K562 (cell line): ENCODE data around the gene CCDC34. TPM values are rescaled to one million over a fixed set of nuclear protein-coding genes. Genes with fewer than 3 reads are reported as not detected.

Source experiments
- ATAC-seq: fragments of 200-7000 bp; cut with Tn5 transposase; 3 replicates; pipeline ENCODE4 v1.9.1; 2020; ENCODE audit warnings: moderate library complexity
- BruUV-seq: library from RNA; stranded (reverse); fragments of 400-500 nt; replicated peaks from 2 replicates; lab custom pipeline; 2021; lab: Mats Ljungman, UMichigan
- CTCF ChIA-PET: fragments of 300-600 bp; formaldehyde crosslinking; extraction: SDS; loops from one replicate; lab custom pipeline; 2021; ENCODE audit warnings: low intra/inter-chr PET ratio; lab: Yijun Ruan, JAX
- POLR2A ChIA-PET: fragments of 300-600, 350-650 bp; sonication (Branson Sonifier 250); formaldehyde crosslinking; extraction: SDS; loops from one replicate; lab custom pipeline; 2021; ENCODE audit warnings: antibody characterized with exemption, inconsistent platforms; lab: Yijun Ruan, JAX
- DNase-seq, 4 experiments: peaks; one replicate each; pipeline versions ENCODE4 v3.0.0 to v3.0.0-alpha.2; 2011 to 2018; ENCODE audit warnings: low spot score in 3 of 4, mixed read lengths in 3 of 4; ENCODE audit errors: extremely low read depth in 1 of 4
- FAIRE-seq: peaks from 2 replicates; lab custom pipeline; 2011; peaks lifted over from hg19 to GRCh38; lab: Jason Lieb, UNC
- H2AFZ ChIP-seq: 2 replicates; pipeline ENCODE4 v1.6.0; 2011; ENCODE audit warnings: low read depth, low read length, control low read depth, inconsistent platforms
- H3K27ac ChIP-seq: fragments of 200-600 bp; 3 replicates; pipeline ENCODE4 v1.8.0; 2011; ENCODE audit warnings: low read depth, mild to moderate bottlenecking, control low read depth, inconsistent platforms, low read length, moderate library complexity, mixed read lengths; ENCODE audit errors: extremely low read depth
- H3K27me3 ChIP-seq, 2 experiments: fragments of 300-600 bp in 1 of 2; 2 replicates in 1 of 2; 3 replicates in 1 of 2; pipeline versions ENCODE4 v1.6.0 to v1.8.0; 2011; ENCODE audit warnings: inconsistent platforms in 2 of 2, low read length in 2 of 2, mild to moderate bottlenecking in 1 of 2, mixed read lengths in 1 of 2, moderate library complexity in 1 of 2; ENCODE audit not compliant: control insufficient read depth in 2 of 2, insufficient read depth in 2 of 2
- H3K36me3 ChIP-seq: fragments of 300-600 bp; 3 replicates; pipeline ENCODE4 v1.8.0; 2011; ENCODE audit warnings: mild to moderate bottlenecking, low read length, inconsistent platforms; ENCODE audit not compliant: control insufficient read depth, insufficient read depth
- H3K4me1 ChIP-seq, 2 experiments: fragments of 200-600 bp in 1 of 2; replicated peaks in 1 of 2; 2 replicates in 1 of 2; 3 replicates in 1 of 2; pipeline versions ENCODE4 v1.5.1 to v1.8.0; 2011; ENCODE audit warnings: inconsistent platforms in 2 of 2, low read length in 2 of 2, mild to moderate bottlenecking in 1 of 2, mixed read lengths in 1 of 2, moderate library complexity in 1 of 2; ENCODE audit not compliant: control insufficient read depth in 2 of 2, insufficient read depth in 2 of 2
- H3K4me2 ChIP-seq: 2 replicates; pipeline ENCODE4 v1.6.1; 2011; ENCODE audit warnings: low read length, control low read depth, inconsistent platforms, mixed read lengths; ENCODE audit not compliant: insufficient read depth
- H3K4me3 ChIP-seq: fragments of 200-600 bp; sonication (generic), shearing (Covaris generic); 2 replicates; pipeline ENCODE4 v1.5.1; 2016; ENCODE audit warnings: control low read depth, inconsistent platforms
- H3K79me2 ChIP-seq: fragments of 200-600 bp; 3 replicates; pipeline ENCODE4 v1.8.0; 2011; ENCODE audit warnings: low read length, inconsistent platforms; ENCODE audit not compliant: control insufficient read depth, insufficient read depth
- H3K9ac ChIP-seq, 2 experiments: 2 replicates each; pipeline versions ENCODE4 v1.6.0 to v1.6.1; 2011; ENCODE audit warnings: low read depth in 2 of 2, low read length in 2 of 2, control low read depth in 1 of 2, inconsistent platforms in 1 of 2, mild to moderate bottlenecking in 1 of 2, mixed read lengths in 1 of 2; ENCODE audit not compliant: insufficient read depth in 1 of 2
- H3K9me1 ChIP-seq: one replicate; pipeline ENCODE4 v1.6.0; 2011; ENCODE audit warnings: inconsistent platforms, mild to moderate bottlenecking, low read length, moderate library complexity; ENCODE audit not compliant: control insufficient read depth, insufficient read depth
- H3K9me3 ChIP-seq: replicated peaks from 2 replicates; pipeline ENCODE4 v1.5.1; 2011; ENCODE audit warnings: low read depth, low read length, inconsistent platforms; ENCODE audit not compliant: control insufficient read depth, insufficient read depth
- H4K20me1 ChIP-seq: replicated peaks from 2 replicates; pipeline ENCODE4 v1.6.1; 2011; ENCODE audit warnings: low read length, inconsistent platforms, mixed read lengths; ENCODE audit not compliant: control insufficient read depth, insufficient read depth
- MAFK ChIP-seq: IDR thresholded peaks from 2 replicates; pipeline ENCODE4 v1.6.1; 2011; ENCODE audit warnings: low read length, improper control_type of control experiment
- SIN3B ChIP-seq: fragments of 450-650 bp; IDR thresholded peaks from 2 replicates; pipeline ENCODE4 v1.6.1; 2017; ENCODE audit warnings: low read depth, mild to moderate bottlenecking, moderate library complexity
- SRF ChIP-seq, 2 experiments: fragments of 250-450, 450-650 bp in 1 of 2; sonication (Bioruptor Pico) in 1 of 2; sonication (generic) in 1 of 2; formaldehyde crosslinking; IDR thresholded peaks; 2 replicates each; pipeline versions ENCODE4 v1.5.0 to v1.5.1; 2020 to 2022; ENCODE audit warnings: mild to moderate bottlenecking in 1 of 2, missing genetic modification reagents in 1 of 2
- ZNF121 ChIP-seq: sonication (generic); formaldehyde crosslinking; conservative IDR thresholded peaks from 2 replicates; pipeline ENCODE4 v1.8.0; 2022; ENCODE audit warnings: missing genetic modification reagents
- ZNF707 ChIP-seq: fragments of 250-450 bp; sonication (Bioruptor Pico); conservative IDR thresholded peaks from 2 replicates; pipeline ENCODE4 v1.8.0; 2022; ENCODE audit warnings: inconsistent platforms, mild to moderate bottlenecking, moderate library complexity
- WGBS: fragments of 100-300 bp; shearing (Covaris generic); methylation state at CpG from one replicate; pipeline ENCODE4 v1.1.6; 2016; ENCODE audit warnings: low coverage, mixed read lengths; ENCODE audit not compliant: insufficient coverage; ENCODE audit errors: missing lambda C conversion rate; 5-methylcytosine and 5-hydroxymethylcytosine counted together
- in situ Hi-C: fragments of 300-500 bp; cut with MboI; formaldehyde crosslinking; loops from 4 replicates; pipeline ENCODE4 v1.15.0; 2018; ENCODE audit warnings: inconsistent platforms, mixed read lengths
- intact Hi-C: fragments of 100-400 bp; cut with micrococcal nuclease; formaldehyde crosslinking; loops from 2 replicates; pipeline ENCODE4 v1.14.2; 2022
- polyA plus RNA-seq, 8 experiments: library from polyadenylated mRNA; depleted of rRNA in 4 of 8; stranded (reverse) in 5 of 8; unstranded in 3 of 8; fragments of >200 nt; fragmentation: Nextera tagmentation in 2 of 8; fragmentation: Illumina TruSeq in 1 of 8; extraction: Ambion mirVana in 2 of 8; extraction: Trizol in 1 of 8; gene quantifications; 2 replicates each; pipeline versions ENCODE4 v1.2.1 to v1.2.3, GENCODE V29; 2011 to 2014; ENCODE audit warnings: inconsistent platforms in 1 of 8, missing spikeins in 1 of 8
- total RNA-seq, 7 experiments: library from RNA; depleted of rRNA in 6 of 7; stranded (reverse); fragments of >200 nt in 6 of 7; fragmentation: Illumina TruSeq in 2 of 7; extraction: Trizol in 2 of 7; gene quantifications; 2 replicates each; pipeline versions ENCODE4 v1.2.1 to v1.2.3, GENCODE V29; 2011 to 2021; ENCODE audit warnings: low replicate concordance in 1 of 7
- TF ChIP-seq, protein P1 (sequence below): fragments of 450-650 bp; IDR thresholded peaks from 2 replicates; pipeline ENCODE4 v1.6.1; 2017; ENCODE audit warnings: antibody characterized with exemption, mild to moderate bottlenecking

The CCDC34 gene
- total and polyA plus RNA-seq, 9 of the 15 experiments (the other 6 are each of a cell fraction or from before 2014, with no cell fraction given), result 6.2 to 42.0 (median 15.7) TPM

- TF ChIP-seq SRF (CRISPR knock-in tag; IDR thresholded peaks at IDR 0.05) (no peak), SIN3B (no peak), MAFK (no peak), ZNF707 (CRISPR knock-in tag) (no peak)
Measured at GRCh38 chr11:27404427-27404826, 41.4 kb upstream of the CCDC34 start (continued).

DNA sequence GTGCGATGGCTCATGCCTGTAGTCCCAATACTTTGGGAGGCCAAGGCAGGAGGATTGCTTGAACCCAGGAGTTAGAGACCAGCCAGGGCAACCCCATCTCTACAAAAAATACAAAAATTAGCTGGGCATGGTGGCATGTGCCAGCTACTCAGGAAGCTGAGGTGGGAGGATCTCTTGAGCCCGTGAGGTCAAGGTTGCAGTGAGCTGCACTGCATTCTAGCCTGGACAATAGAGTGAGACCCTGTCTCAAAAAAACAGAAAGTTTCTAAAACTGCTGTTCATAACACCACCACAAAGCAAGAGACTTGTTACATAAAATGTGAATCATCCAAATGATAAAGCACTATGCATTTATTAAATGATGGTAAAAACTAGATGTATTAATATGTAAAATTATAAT lies 40.2 kb upstream of the CCDC34 start:
- H3K27ac ChIP-seq, result no peak overlapping the region
- DNase-seq, result no peak
- no peak overlapping the region for H3K9ac ChIP-seq
- ATAC-seq, result no peak
- intact Hi-C loops (no loop called here), in situ Hi-C loops (no loop called here)
- no peaks in the 10 kb centered on the region for H4K20me1 ChIP-seq
- H3K79me2 ChIP-seq, result no peaks in the 10 kb centered on the region
- no peak overlapping the region for H2AFZ ChIP-seq
- no peak overlapping the region for H3K4me2 ChIP-seq
- FAIRE-seq, result no peak
- TF ChIP-seq, protein P1, sequence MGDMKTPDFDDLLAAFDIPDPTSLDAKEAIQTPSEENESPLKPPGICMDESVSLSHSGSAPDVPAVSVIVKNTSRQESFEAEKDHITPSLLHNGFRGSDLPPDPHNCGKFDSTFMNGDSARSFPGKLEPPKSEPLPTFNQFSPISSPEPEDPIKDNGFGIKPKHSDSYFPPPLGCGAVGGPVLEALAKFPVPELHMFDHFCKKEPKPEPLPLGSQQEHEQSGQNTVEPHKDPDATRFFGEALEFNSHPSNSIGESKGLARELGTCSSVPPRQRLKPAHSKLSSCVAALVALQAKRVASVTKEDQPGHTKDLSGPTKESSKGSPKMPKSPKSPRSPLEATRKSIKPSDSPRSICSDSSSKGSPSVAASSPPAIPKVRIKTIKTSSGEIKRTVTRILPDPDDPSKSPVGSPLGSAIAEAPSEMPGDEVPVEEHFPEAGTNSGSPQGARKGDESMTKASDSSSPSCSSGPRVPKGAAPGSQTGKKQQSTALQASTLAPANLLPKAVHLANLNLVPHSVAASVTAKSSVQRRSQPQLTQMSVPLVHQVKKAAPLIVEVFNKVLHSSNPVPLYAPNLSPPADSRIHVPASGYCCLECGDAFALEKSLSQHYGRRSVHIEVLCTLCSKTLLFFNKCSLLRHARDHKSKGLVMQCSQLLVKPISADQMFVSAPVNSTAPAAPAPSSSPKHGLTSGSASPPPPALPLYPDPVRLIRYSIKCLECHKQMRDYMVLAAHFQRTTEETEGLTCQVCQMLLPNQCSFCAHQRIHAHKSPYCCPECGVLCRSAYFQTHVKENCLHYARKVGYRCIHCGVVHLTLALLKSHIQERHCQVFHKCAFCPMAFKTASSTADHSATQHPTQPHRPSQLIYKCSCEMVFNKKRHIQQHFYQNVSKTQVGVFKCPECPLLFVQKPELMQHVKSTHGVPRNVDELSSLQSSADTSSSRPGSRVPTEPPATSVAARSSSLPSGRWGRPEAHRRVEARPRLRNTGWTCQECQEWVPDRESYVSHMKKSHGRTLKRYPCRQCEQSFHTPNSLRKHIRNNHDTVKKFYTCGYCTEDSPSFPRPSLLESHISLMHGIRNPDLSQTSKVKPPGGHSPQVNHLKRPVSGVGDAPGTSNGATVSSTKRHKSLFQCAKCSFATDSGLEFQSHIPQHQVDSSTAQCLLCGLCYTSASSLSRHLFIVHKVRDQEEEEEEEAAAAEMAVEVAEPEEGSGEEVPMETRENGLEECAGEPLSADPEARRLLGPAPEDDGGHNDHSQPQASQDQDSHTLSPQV, result no peak
- TF ChIP-seq ZNF121 (CRISPR knock-in tag), result peak; percentile 69
- peaks cover 11 to 28% of the 10 kb centered on the region in 2 experiments; a peak in 4 of 5 replicates for H3K4me1 ChIP-seq
- 95% methylated on average over 2 of the region's 2 CpGs for WGBS
- CTCF ChIA-PET, result no interaction called here
- no peaks in the 10 kb centered on the region for H3K27me3 ChIP-seq
- H3K9me3 ChIP-seq, result no peaks in the 10 kb centered on the region
- no TSS peak for BruUV-seq
- POLR2A ChIA-PET, result interaction anchor here (1.6 to 1.7 kb wide), 2 partner anchors 12 to 17 kb away, joined by 5 read pairs; no protein-coding TSS in a partner anchor
- H3K4me3 ChIP-seq, result no peak overlapping the region
- no peaks in the 10 kb centered on the region; the same call in 2 of the 3 replicates for H3K36me3 ChIP-seq
- no peaks in the 10 kb centered on the region for H3K9me1 ChIP-seq
